ENCODE results near the gene RAB9A. TPM values are rescaled to one million over a fixed set of nuclear protein-coding genes. Genes with fewer than 3 reads are reported as not detected.
"Not testable (repeated sequence)": the region's sequence is repeated elsewhere in the genome, so short reads cannot be mapped to it uniquely, and the experiment has no call there.

RAB9A gene
- polyA plus RNA-seq, 3 donors, result 23.2 to 24.9 (median 24.3) TPM

- no peak for DNase-seq
Observed at GRCh38 chrX:13695601-13696115, 6.7 kb downstream of the RAB9A start.

DNA sequence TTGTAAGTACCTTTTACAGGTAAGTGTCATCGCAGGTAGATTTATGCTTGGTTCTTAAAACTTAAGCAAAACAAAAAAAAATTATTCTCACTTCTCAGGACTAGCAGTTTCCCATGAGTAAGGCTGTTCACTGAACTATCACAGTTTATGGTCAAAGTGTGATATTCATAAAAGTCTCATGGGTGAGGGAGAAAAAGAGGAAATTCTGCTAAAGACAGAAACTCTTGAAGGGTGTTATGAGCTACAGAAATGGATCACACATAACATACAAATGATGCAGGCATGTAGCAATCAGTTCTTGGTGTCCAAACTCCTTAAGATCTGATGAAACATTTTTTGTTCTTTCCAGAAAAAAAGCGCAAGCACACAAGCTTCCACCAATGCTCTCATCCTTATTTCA is 8.5 kb downstream of the RAB9A start:
- no peak for DNase-seq

- no peak for DNase-seq
Observed at GRCh38 chrX:13697976-13698375, 9.0 kb downstream of the RAB9A start.

DNA sequence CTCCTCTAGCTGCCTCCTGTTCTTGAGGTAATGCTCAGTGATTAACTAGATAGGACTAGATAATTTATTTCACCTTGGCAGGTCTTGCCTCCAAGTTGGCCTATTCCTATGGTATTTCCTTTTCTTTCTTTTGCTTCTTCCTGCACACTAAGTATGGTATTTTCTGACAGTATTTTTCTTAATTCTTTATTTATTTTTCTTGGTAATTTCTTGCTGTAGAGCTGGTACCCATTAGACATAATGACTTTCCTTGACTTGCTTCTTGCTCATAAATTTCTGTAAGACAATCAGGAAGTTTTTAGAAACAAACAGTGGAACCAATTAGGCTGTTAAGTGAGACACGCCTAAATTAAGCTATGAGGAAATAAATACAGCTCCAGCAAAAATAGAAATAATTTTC is 9.5 kb downstream of the RAB9A start:
- no peak for DNase-seq

GRCh38 chrX:13699183-13699826 is 10.4 kb downstream of the RAB9A start:
- DNase-seq, result no peak

GRCh38 chrX:13700380-13700779 is 11.5 kb downstream of the RAB9A start:
- no peak for DNase-seq

GRCh38 chrX:13702111-13702789 is 13.3 kb downstream of the RAB9A start:
- no peak for DNase-seq

DNA sequence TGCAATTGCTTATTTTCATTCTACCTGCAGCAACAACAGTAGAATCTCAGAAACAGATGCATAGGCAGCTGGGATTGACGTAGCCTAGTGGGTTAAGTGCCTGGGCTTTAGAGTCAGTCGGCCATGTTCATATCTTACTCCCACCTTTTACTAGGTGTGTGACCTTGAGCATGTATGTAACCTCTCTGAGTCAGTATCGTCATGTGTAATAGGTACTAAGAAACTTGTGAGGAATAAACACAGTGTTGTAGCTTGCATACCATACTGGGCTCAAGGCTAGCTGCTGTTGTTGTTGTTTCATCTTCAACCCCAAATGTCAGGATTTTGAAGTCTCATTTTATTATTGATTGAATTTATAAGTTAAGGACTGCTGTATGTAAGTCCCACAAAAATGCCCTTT is 14.2 kb downstream of the RAB9A start:
- DNase-seq, result no peak

GRCh38 chrX:13703589-13703988 is 14.7 kb downstream of the RAB9A start:
- DNase-seq, result no peak

- DNase-seq, result no peak
Observed at GRCh38 chrX:13711141-13711540, 22.2 kb downstream of the RAB9A start.

DNA sequence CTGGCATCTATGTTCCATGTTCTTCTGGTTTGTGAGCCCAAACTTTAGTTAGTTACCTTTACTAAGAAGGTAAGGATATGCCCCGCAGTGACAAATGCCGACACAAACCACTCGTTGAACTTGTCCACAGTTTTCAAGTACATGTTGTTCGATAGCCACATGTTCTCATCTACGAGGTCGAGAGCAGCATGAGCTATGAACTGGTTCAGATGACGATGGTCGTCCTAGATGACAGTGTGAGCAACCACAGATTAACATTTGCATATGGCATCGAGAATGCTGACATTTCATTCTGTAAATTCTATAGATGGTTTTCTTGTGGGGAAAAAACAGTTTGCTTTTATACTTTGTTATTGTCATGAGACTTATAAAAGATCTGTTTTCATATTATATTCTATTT is 27.5 kb downstream of the RAB9A start:
- DNase-seq, result no peak

GRCh38 chrX:13716905-13717304 is 28.0 kb downstream of the RAB9A start:
- DNase-seq, result no peak

DNA sequence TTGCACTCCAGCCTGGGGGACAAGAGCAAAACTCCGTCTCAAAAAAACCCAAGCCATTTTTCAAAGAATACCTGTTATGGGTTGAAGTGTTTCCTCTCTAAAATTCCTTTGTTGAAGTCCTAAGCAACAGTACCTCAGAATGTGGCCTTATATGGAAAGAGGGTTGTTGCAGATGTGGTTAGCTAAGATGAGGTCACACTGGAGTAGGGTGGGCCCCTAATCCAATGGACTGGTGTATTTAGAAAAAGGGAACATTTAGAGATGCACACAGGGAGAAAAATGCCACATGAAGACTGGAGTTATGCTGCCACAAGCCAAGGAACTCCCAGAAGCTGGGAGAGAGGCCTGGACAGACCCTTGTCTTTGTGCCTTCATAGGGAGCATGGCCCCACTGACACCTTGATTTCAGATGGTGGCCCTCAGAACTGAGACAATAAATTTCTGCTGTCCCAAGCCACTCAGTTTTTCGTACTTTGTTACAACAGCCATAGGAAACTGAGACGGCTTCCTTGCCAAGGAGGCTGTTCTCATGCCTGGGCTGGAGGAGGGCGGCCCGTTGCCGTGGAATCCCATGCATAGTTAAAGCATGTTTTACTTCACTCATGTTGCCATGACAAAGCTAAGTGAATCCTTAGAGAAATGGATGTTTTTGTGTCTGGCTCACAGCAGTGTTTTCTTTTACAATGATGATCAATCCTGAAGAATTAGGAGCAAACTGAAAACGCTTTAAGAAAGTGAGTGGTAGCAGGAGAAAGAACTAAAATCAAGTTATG is 29.0 kb downstream of the RAB9A start:
- DNase-seq, result no peak

DNA sequence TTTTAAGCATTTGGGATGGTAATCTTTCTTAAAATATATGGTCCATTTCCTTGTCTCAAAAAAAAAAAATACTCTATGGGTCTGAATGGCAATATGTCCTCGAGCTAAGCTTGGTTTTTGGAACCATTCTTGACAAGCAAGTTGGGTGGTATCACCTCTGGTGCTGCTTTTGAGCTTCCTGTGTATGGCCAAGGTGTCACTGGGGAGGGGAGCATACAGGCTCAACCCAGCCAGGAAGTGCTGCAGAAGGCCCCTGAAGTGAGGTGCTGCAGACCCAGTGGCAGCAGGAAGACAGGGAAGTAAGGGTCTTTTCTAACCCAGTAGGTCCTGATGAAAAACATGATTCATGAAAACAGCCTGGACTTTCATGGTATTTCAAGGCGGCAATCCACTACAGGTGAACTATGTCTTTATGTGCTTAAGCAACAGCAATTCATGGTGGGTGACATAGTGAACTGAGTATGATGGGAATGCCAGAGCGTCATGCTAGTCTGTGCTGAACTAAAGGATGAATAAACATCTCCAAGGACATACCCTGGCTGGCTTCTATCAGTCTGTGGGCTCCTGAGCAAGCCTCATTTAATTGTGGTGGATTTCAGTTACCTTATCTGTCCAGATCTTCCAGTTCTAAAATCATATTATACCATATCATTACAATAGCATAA is 30.4 kb downstream of the RAB9A start:
- no peak for DNase-seq

DNA sequence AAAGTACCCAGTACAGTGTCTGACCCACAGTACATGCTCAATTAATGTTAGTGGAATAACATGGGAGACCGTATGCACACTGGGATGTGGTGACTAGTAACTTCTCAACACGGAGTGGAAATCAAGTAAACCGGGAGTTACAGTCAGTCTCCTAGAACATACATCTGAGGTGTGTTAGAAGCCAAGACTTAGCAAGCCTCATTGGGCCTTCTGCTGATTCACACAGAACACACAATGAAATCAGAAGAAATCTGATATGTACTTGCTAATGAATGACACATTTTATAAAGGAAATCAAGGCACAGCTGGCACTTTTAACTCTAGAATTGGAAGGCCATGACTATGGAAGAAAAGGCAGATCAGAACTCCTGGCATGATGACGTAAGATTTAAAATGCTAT is 32.4 kb downstream of the RAB9A start:
- no peak for DNase-seq

DNA sequence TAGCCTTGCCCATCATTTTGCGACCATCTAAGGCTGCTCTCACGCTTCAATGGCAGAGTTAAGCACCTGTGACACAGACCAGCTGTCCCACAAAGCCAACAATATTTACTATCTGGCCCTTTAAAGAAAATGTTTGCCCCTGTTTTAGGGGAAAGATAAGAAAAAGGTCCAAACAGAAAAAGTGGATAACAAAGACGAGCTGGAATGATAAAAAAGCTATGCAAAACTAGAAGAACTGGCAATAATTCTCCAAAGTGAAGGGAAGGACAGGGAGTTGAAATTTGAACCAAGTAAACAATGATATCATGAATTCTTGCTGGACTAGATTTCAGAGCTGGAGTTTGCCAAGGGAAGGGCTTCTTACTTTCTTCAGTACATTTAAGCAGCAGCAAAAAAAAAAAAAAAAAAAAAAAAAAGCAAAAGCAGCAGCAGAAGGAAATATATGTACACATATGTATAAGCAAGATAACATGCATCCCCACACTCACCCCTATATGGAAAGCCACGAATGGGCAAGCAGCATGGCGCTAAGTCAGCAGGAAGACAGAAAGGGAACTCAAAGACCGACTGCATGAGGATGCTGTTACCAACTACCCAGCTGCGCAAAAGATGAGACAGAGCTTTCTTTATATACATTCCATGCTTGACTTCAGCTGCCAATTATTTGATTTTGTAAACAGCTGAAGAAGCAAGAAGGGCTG is 33.0 kb downstream of the RAB9A start:
- DNase-seq, result no peak

DNA sequence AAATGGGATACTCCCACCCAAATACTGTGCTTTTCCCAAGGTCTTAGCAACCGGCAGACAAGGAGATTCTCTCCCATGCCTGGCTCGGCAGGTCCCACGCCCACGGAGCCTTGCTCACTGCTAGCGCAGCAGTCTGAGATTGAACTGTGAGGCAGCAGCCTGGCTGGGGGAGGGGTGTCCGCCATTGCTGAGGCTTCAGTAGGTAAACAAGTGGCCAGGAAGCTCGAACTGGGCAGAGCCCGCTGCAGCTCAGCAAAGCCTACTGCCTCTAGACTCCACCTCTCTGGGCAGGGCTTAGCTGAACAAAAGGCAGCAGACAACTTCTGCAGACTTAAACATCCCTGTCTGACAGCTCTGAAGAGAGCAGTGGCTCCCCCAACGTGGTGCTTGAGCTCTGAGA is 36.0 kb downstream of the RAB9A start:
- DNase-seq, result not testable (repeated sequence)

- DNase-seq, result not testable (repeated sequence)
Observed at GRCh38 chrX:13726583-13726982, 37.7 kb downstream of the RAB9A start.

DNA sequence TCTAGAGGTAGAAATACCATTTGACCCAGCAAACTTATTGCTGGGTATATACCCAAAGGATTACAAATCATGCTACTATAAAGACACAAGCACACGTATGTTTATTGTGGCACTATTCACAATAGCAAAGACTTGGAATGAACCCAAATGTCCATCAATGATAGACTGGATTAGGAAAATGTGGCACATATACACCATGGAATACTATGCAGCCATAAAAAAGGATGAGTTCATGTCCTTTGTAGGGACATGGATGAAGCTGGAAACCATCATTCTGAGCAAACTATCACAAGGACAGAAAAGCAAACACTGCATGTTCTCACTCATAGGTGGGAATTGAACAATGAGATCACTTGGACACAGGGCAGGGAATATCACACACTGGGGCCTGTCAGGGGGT is 41.6 kb downstream of the RAB9A start:
- DNase-seq, result not testable (repeated sequence)

- DNase-seq, result no peak
Observed at GRCh38 chrX:13732246-13733067, 43.5 kb downstream of the RAB9A start.

DNA sequence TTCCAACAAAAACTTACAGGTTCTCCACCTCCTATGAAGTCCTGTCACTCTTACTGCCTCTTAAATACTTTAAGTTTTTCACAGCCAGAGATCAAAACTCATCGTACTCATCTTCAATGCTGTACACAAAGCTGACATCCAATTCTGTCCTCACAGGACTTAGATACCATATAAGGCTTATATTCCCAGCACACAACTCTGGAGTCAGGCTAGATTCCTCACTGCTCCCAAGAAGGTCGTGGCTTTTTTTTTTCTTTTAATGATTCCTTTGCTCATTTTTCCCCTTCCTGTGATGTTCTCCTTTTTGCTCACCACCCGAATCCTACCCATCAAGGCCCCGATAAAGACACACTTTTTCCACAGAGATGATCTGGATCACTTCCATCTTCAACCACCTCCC is 44.6 kb downstream of the RAB9A start:
- DNase-seq, result no peak

Measured in renal pelvis (tissue), 4 donors.